T-helper 2 cell treated with Interferon-gamma antibody and Interleukin-4, amounts not matched to agents 100 ng/mL and 5 ng/mL, for 36 hours (primary cell): ENCODE results near the gene IFNAR1. TPM values are rescaled to one million over a fixed set of nuclear protein-coding genes. Genes with fewer than 3 reads are reported as not detected.

ENCODE experiments used
- intact Hi-C: fragments of 100-400 bp; cut with micrococcal nuclease; formaldehyde crosslinking; loops from one replicate; pipeline ENCODE4 v1.15.1; 2023
- total RNA-seq: library from RNA; stranded (reverse); gene quantifications from 2 replicates; pipeline ENCODE4 v1.2.3, GENCODE V29; 2022

Gene IFNAR1
- total RNA-seq, 1 donor from 2014 or later: 32.3 TPM

- intact Hi-C loops: no loop called here
Observed at GRCh38 chr21:33339918-33340317, 15.1 kb downstream of the IFNAR1 start.

GRCh38 chr21:33345751-33346238, 21.0 kb downstream of the IFNAR1 start:
- intact Hi-C loops: no loop called here

- intact Hi-C loops: no loop called here
Observed at GRCh38 chr21:33348706-33349105, 23.9 kb downstream of the IFNAR1 start.

GRCh38 chr21:33350676-33351075, 25.9 kb downstream of the IFNAR1 start:
- intact Hi-C loops: no loop called here

- intact Hi-C loops: no loop called here
Observed at GRCh38 chr21:33355355-33355754, 30.6 kb downstream of the IFNAR1 start.

- intact Hi-C loops: no loop called here
Observed at GRCh38 chr21:33355996-33356395, 31.2 kb downstream of the IFNAR1 start.

- intact Hi-C loops: no loop called here
Observed at GRCh38 chr21:33357177-33357576, 32.4 kb downstream of the IFNAR1 start.

- intact Hi-C loops: no loop called here
Observed at GRCh38 chr21:33359446-33359845, 34.7 kb downstream of the IFNAR1 start.

GRCh38 chr21:33360281-33360680, 35.5 kb downstream of the IFNAR1 start:
- intact Hi-C loops: loop anchor here (5.0 kb wide), 1 partner anchor 93 kb away; the partner anchor contains the start of gene IL10RB

- intact Hi-C loops: loop anchor here (1.0 to 5.0 kb wide), 3 partner anchors 84 to 162 kb away; partner anchors contain the start of gene IL10RB
Observed at GRCh38 chr21:33360881-33361602, 36.3 kb downstream of the IFNAR1 start.

- intact Hi-C loops: loop anchor here (1.0 to 5.0 kb wide), 3 partner anchors 23 to 95 kb away; partner anchors contain the start of gene IL10RB
Observed at GRCh38 chr21:33362044-33362555, 37.3 kb downstream of the IFNAR1 start.

- intact Hi-C loops: loop anchor here (2.0 to 5.0 kb wide), 2 partner anchors 21 to 97 kb away; partner anchors contain the start of gene IL10RB
Observed at GRCh38 chr21:33363911-33364609, 39.3 kb downstream of the IFNAR1 start.

- intact Hi-C loops: loop anchor here (5.0 kb wide), 1 partner anchor 98 kb away; the partner anchor contains the start of gene IL10RB
Observed at GRCh38 chr21:33364830-33365229, 40.1 kb downstream of the IFNAR1 start.

GRCh38 chr21:33367309-33367973, 42.7 kb downstream of the IFNAR1 start:
- intact Hi-C loops: no loop called here

GRCh38 chr21:33368124-33368523, 43.4 kb downstream of the IFNAR1 start:
- intact Hi-C loops: no loop called here

GRCh38 chr21:33368576-33368975, 43.8 kb downstream of the IFNAR1 start:
- intact Hi-C loops: no loop called here

GRCh38 chr21:33369586-33369985, 44.8 kb downstream of the IFNAR1 start:
- intact Hi-C loops: no loop called here

- intact Hi-C loops: no loop called here
Observed at GRCh38 chr21:33370305-33370704, 45.5 kb downstream of the IFNAR1 start.

GRCh38 chr21:33371366-33371765, 46.6 kb downstream of the IFNAR1 start:
- intact Hi-C loops: no loop called here

- intact Hi-C loops: no loop called here
Observed at GRCh38 chr21:33372582-33372981, 47.8 kb downstream of the IFNAR1 start.

GRCh38 chr21:33373451-33373850, 48.7 kb downstream of the IFNAR1 start:
- intact Hi-C loops: no loop called here
